HUES64 (cell line): Measurements from ENCODE around the gene TTC12.

Experiments
- H3K27ac ChIP-seq: 2 replicates; pipeline ENCODE4 v1.7.0; 2013; ENCODE audit warnings: low read depth, low read length, inconsistent platforms
- H3K27me3 ChIP-seq: 2 replicates; pipeline ENCODE4 v1.6.1; 2013; ENCODE audit warnings: mild to moderate bottlenecking, low read length; ENCODE audit not compliant: insufficient read depth
- H3K36me3 ChIP-seq: 2 replicates; pipeline ENCODE4 v1.6.1; 2013; ENCODE audit warnings: mild to moderate bottlenecking, low read length; ENCODE audit not compliant: insufficient read depth
- H3K4me1 ChIP-seq: 2 replicates; pipeline ENCODE4 v1.6.1; 2013; ENCODE audit warnings: mild to moderate bottlenecking, low read length, moderate library complexity; ENCODE audit not compliant: insufficient read depth
- H3K4me3 ChIP-seq: 2 replicates; pipeline ENCODE4 v1.5.1; 2013; ENCODE audit warnings: mild to moderate bottlenecking, low read length, moderate library complexity
- H3K9ac ChIP-seq: 2 replicates; pipeline ENCODE4 v1.6.1; 2013; ENCODE audit warnings: mild to moderate bottlenecking, low read depth, low read length
- H3K9me3 ChIP-seq: 2 replicates; pipeline ENCODE4 v1.6.1; 2013; ENCODE audit warnings: low read depth, low read length; ENCODE audit not compliant: insufficient read depth
- WGBS: fragments of 150-250, 120-280 bp; methylation state at CpG from one replicate; pipeline ENCODE4 v1.1.7; 2013; ENCODE audit warnings: missing lambda C conversion rate; 5-methylcytosine and 5-hydroxymethylcytosine counted together

The TTC12 gene

GRCh38 chr11:113274713-113275582 lies 39.4 kb upstream of the TTC12 start:
- Histone ChIP-seq H3K4me1 (no peaks in the 10 kb centered on the region), H3K9me3 (no peaks in the 10 kb centered on the region), H3K36me3 (no peaks in the 10 kb centered on the region), H3K27me3 (no peaks in the 10 kb centered on the region), H3K9ac (no peak overlapping the region), H3K27ac (no peak overlapping the region), H3K4me3 (no peak overlapping the region)
- 92% methylated on average over 19 of the region's 19 CpGs for WGBS

- H3K4me1 ChIP-seq: no peaks in the 10 kb centered on the region
- no peak overlapping the region for H3K9ac ChIP-seq
- 94% methylated on average over 7 of the region's 7 CpGs for WGBS
- H3K27ac ChIP-seq: no peak overlapping the region
- H3K27me3 ChIP-seq: no peaks in the 10 kb centered on the region
- no peaks in the 10 kb centered on the region for H3K9me3 ChIP-seq
- H3K4me3 ChIP-seq: no peak overlapping the region
- H3K36me3 ChIP-seq: no peaks in the 10 kb centered on the region
Measured at GRCh38 chr11:113275602-113276001, 38.8 kb upstream of the TTC12 start.

- 94% methylated on average over 2 of the region's 2 CpGs for WGBS
- Histone ChIP-seq H3K9me3 (no peaks in the 10 kb centered on the region), H3K27me3 (no peaks in the 10 kb centered on the region), H3K4me1 (no peaks in the 10 kb centered on the region), H3K36me3 (no peaks in the 10 kb centered on the region), H3K27ac (no peak overlapping the region), H3K9ac (no peak overlapping the region), H3K4me3 (no peak overlapping the region)
Measured at GRCh38 chr11:113276466-113276865, 37.9 kb upstream of the TTC12 start.

- no peaks in the 10 kb centered on the region for H3K36me3 ChIP-seq
- no peaks in the 10 kb centered on the region for H3K9me3 ChIP-seq
- H3K27ac ChIP-seq: no peak overlapping the region
- H3K27me3 ChIP-seq: no peaks in the 10 kb centered on the region
- no peak overlapping the region for H3K9ac ChIP-seq
- 97% methylated on average over 5 of the region's 5 CpGs for WGBS
- H3K4me1 ChIP-seq: no peaks in the 10 kb centered on the region
- H3K4me3 ChIP-seq: no peak overlapping the region
Measured at GRCh38 chr11:113277907-113278306, 36.5 kb upstream of the TTC12 start.

- H3K4me1 ChIP-seq: no peaks in the 10 kb centered on the region
- H3K27ac ChIP-seq: no peak overlapping the region
Measured at GRCh38 chr11:113278481-113278880, 35.9 kb upstream of the TTC12 start.

GRCh38 chr11:113278925-113279324 lies 35.5 kb upstream of the TTC12 start:
- Histone ChIP-seq H3K4me1 (no peaks in the 10 kb centered on the region), H3K4me3 (no peak overlapping the region), H3K9ac (no peak overlapping the region), H3K27ac (no peak overlapping the region), H3K9me3 (no peaks in the 10 kb centered on the region), H3K27me3 (no peaks in the 10 kb centered on the region), H3K36me3 (no peaks in the 10 kb centered on the region)
- WGBS: 95% methylated on average over 4 of the region's 4 CpGs

More at GRCh38 chr11:113278481-113278880, 35.9 kb upstream of the TTC12 start:
- Histone ChIP-seq H3K9ac (no peak overlapping the region), H3K36me3 (no peaks in the 10 kb centered on the region), H3K4me3 (no peak overlapping the region), H3K27me3 (no peaks in the 10 kb centered on the region), H3K9me3 (no peaks in the 10 kb centered on the region)
- WGBS: 93% methylated on average over 9 of the region's 9 CpGs

GRCh38 chr11:113279591-113279990 lies 34.8 kb upstream of the TTC12 start:
- H3K9me3 ChIP-seq: no peaks in the 10 kb centered on the region
- no peaks in the 10 kb centered on the region for H3K4me1 ChIP-seq
- no peak overlapping the region for H3K9ac ChIP-seq
- no peak overlapping the region for H3K4me3 ChIP-seq
- no peak overlapping the region for H3K27ac ChIP-seq
- H3K36me3 ChIP-seq: no peaks in the 10 kb centered on the region
- no peaks in the 10 kb centered on the region for H3K27me3 ChIP-seq
- WGBS: 86% methylated on average over 3 of the region's 3 CpGs

GRCh38 chr11:113281052-113281725 lies 33.2 kb upstream of the TTC12 start:
- Histone ChIP-seq H3K27ac (no peak overlapping the region), H3K4me1 (no peaks in the 10 kb centered on the region), H3K9me3 (no peaks in the 10 kb centered on the region), H3K4me3 (no peak overlapping the region), H3K36me3 (no peaks in the 10 kb centered on the region), H3K9ac (no peak overlapping the region), H3K27me3 (no peaks in the 10 kb centered on the region)
- whole genome bisulfite sequencing: 95% methylated on average over 2 of the region's 2 CpGs

- 83% methylated on average over 3 of the region's 3 CpGs for WGBS
- H3K4me3 ChIP-seq: no peak overlapping the region
Measured at GRCh38 chr11:113282898-113283437, 31.4 kb upstream of the TTC12 start.

GRCh38 chr11:113283881-113284280 lies 30.5 kb upstream of the TTC12 start:
- 91% methylated on average over 2 of the region's 2 CpGs for WGBS
- H3K27me3 ChIP-seq: no peaks in the 10 kb centered on the region

More at GRCh38 chr11:113282898-113283437, 31.4 kb upstream of the TTC12 start:
- H3K27ac ChIP-seq: no peak overlapping the region
- no peaks in the 10 kb centered on the region for H3K36me3 ChIP-seq
- no peak overlapping the region for H3K9ac ChIP-seq
- no peaks in the 10 kb centered on the region for H3K4me1 ChIP-seq
- H3K27me3 ChIP-seq: no peaks in the 10 kb centered on the region
- H3K9me3 ChIP-seq: no peaks in the 10 kb centered on the region

GRCh38 chr11:113286009-113286408 lies 28.4 kb upstream of the TTC12 start:
- no peak overlapping the region for H3K9ac ChIP-seq
- no peaks in the 10 kb centered on the region for H3K4me1 ChIP-seq
- H3K27me3 ChIP-seq: no peaks in the 10 kb centered on the region
- no peaks in the 10 kb centered on the region for H3K9me3 ChIP-seq
- H3K4me3 ChIP-seq: no peak overlapping the region
- H3K27ac ChIP-seq: no peak overlapping the region
- H3K36me3 ChIP-seq: no peaks in the 10 kb centered on the region
- WGBS: 96% methylated on average over 3 of the region's 3 CpGs

More at GRCh38 chr11:113283881-113284280, 30.5 kb upstream of the TTC12 start:
- Histone ChIP-seq H3K36me3 (no peaks in the 10 kb centered on the region), H3K4me3 (no peak overlapping the region), H3K9ac (no peak overlapping the region), H3K27ac (no peak overlapping the region), H3K9me3 (no peaks in the 10 kb centered on the region), H3K4me1 (no peaks in the 10 kb centered on the region)
